H1 (cell line): ENCODE data around the gene CAMKK1. TPM values are rescaled to one million over a fixed set of nuclear protein-coding genes. Genes with fewer than 3 reads are reported as not detected.

Experiments
- CTCF ChIP-seq, 3 experiments: IDR thresholded peaks; 1 replicate in 2 of 3; 2 replicates in 1 of 3; pipeline versions ENCODE4 v1.5.1 to v1.6.1; 2011; ENCODE audit warnings: low read length in 3 of 3, mild to moderate bottlenecking in 3 of 3, inconsistent platforms in 2 of 3, low read depth in 1 of 3, moderate library complexity in 1 of 3; ENCODE audit not compliant: insufficient read depth in 1 of 3; ENCODE audit errors: control extremely low read depth in 1 of 3
- KDM5A ChIP-seq: fragments of 200-600 bp; IDR thresholded peaks from 2 replicates; pipeline ENCODE4 v1.7.1; 2012; ENCODE audit warnings: mild to moderate bottlenecking, low read length, inconsistent platforms, mixed read lengths
- POLR2A ChIP-seq, 2 experiments: IDR thresholded peaks; 1 replicate in 1 of 2; 2 replicates in 1 of 2; pipeline ENCODE4 v1.6.1; 2011; ENCODE audit warnings: low read depth in 2 of 2, low read length in 2 of 2, mild to moderate bottlenecking in 2 of 2; ENCODE audit errors: control extremely low read depth in 1 of 2
- RNF2 ChIP-seq: fragments of 200-900, 300-1000 bp; sonication (generic); IDR thresholded peaks from 2 replicates; pipeline ENCODE4 v1.7.1; 2016; ENCODE audit warnings: borderline replicate concordance, low read depth, mild to moderate bottlenecking, antibody characterized with exemption, low read length; ENCODE audit not compliant: poor library complexity, severe bottlenecking; ENCODE audit errors: missing control alignments
- SP1 ChIP-seq: IDR thresholded peaks from 2 replicates; pipeline ENCODE4 v1.6.1; 2011; ENCODE audit warnings: low read depth, low read length
- polyA plus RNA-seq, 7 experiments: library from polyadenylated mRNA; depleted of rRNA in 3 of 7; stranded (reverse) in 5 of 7; unstranded in 2 of 7; fragments of >200 nt in 5 of 7; fragments of 200-250 nt in 2 of 7; gene quantifications; 1 replicate in 5 of 7; 2 replicates in 1 of 7; 4 replicates in 1 of 7; pipeline versions ENCODE4 v1.2.1 to v1.2.3, GENCODE V29; 2011 to 2013; ENCODE audit warnings: missing spikeins in 2 of 7, mixed read lengths in 2 of 7
- total RNA-seq: library from RNA; stranded (reverse); fragmentation: NEBNext Ultra II Directional; extraction: Animal tissue kit (Norgen Biotek cat#: 25700); gene quantifications from 2 replicates; pipeline ENCODE4 v1.2.1, GENCODE V29; 2021

Gene CAMKK1
- total and polyA plus RNA-seq, 2 of the 8 experiments (the other 6 are each of a cell fraction or from before 2014, with no cell fraction given), result 7.1 to 7.6 TPM

- TF ChIP-seq POLR2A (IDR thresholded peaks at IDR 0.05; ENCODE audit: control extremely low read depth in 1 of 2, low read depth in 2 of 2, low read length in 2 of 2), result no peak
- TF ChIP-seq RNF2, result no peak
- no peak for TF ChIP-seq KDM5A
- TF ChIP-seq SP1, result no peak
- no peak for TF ChIP-seq CTCF (IDR thresholded peaks at IDR 0.05; ENCODE audit: control extremely low read depth in 1 of 3, insufficient read depth in 1 of 3, low read depth in 1 of 3, low read length in 3 of 3)
These were observed 31.9 kb upstream of the CAMKK1 start (continued) for GRCh38 chr17:3924512-3925350.
